Osteoblast (primary cell): ENCODE data around the gene KRT35. TPM values are rescaled to one million over a fixed set of nuclear protein-coding genes. Genes with fewer than 3 reads are reported as not detected.

Experiments
- DNase-seq: peaks from one replicate; pipeline ENCODE4 v3.0.0; 2011; ENCODE audit warnings: low spot score, mixed read lengths; ENCODE audit not compliant: insufficient read length; ENCODE audit errors: missing footprints
- H2AFZ ChIP-seq: 2 replicates; pipeline ENCODE4 v1.6.0; 2011; ENCODE audit warnings: mild to moderate bottlenecking, low read length
- H3K27ac ChIP-seq: 2 replicates; pipeline ENCODE4 v1.5.1; 2011; ENCODE audit warnings: mild to moderate bottlenecking, low read depth, low read length, moderate library complexity
- H3K27me3 ChIP-seq: 2 replicates; pipeline ENCODE4 v1.6.0; 2012; ENCODE audit warnings: mild to moderate bottlenecking, control low read depth, inconsistent platforms, low read length, moderate library complexity; ENCODE audit not compliant: insufficient read depth
- H3K36me3 ChIP-seq: 2 replicates; pipeline ENCODE4 v1.5.1; 2011; ENCODE audit warnings: mild to moderate bottlenecking, low read length, control low read depth, moderate library complexity; ENCODE audit not compliant: insufficient read depth
- H3K4me1 ChIP-seq: 2 replicates; pipeline ENCODE4 v1.5.1; 2011; ENCODE audit warnings: mild to moderate bottlenecking, low read length, control low read depth, moderate library complexity; ENCODE audit not compliant: insufficient read depth
- H3K4me2 ChIP-seq: 2 replicates; pipeline ENCODE4 v1.6.0; 2011; ENCODE audit warnings: mild to moderate bottlenecking, low read length; ENCODE audit not compliant: insufficient read depth
- H3K4me3 ChIP-seq: fragments of 200-600 bp; sonication (generic); 3 replicates; pipeline ENCODE4 v1.5.1; 2012; ENCODE audit warnings: mild to moderate bottlenecking, low read length, inconsistent platforms; ENCODE audit not compliant: insufficient read depth
- H3K79me2 ChIP-seq: 2 replicates; pipeline ENCODE4 v1.6.0; 2012; ENCODE audit warnings: mild to moderate bottlenecking, low read length, control low read depth, inconsistent platforms; ENCODE audit not compliant: insufficient read depth
- H3K9me3 ChIP-seq: 2 replicates; pipeline ENCODE4 v1.5.1; 2011; ENCODE audit warnings: low read depth, low read length, control low read depth
- H4K20me1 ChIP-seq: 2 replicates; pipeline ENCODE4 v1.6.0; 2012; ENCODE audit warnings: mild to moderate bottlenecking, low read length, control low read depth; ENCODE audit not compliant: insufficient read depth
- small RNA-seq: library from RNA; depleted of rRNA; stranded (forward); fragments of <200 nt; gene quantifications from one replicate; pipeline ENCODE3, GENCODE V24; 2012
- total RNA-seq: library from RNA; depleted of rRNA; stranded (reverse); fragments of >200 nt; gene quantifications from 2 replicates; pipeline ENCODE4 v1.2.3, GENCODE V29; 2012
- TF ChIP-seq, protein P1 (sequence below): IDR thresholded peaks from 2 replicates; pipeline ENCODE4 v1.5.1; 2011; ENCODE audit warnings: mild to moderate bottlenecking, low read depth, low read length, moderate library complexity; ENCODE audit errors: extremely low read depth

KRT35 gene
- total RNA-seq, 1 donor = not detected

DNA sequence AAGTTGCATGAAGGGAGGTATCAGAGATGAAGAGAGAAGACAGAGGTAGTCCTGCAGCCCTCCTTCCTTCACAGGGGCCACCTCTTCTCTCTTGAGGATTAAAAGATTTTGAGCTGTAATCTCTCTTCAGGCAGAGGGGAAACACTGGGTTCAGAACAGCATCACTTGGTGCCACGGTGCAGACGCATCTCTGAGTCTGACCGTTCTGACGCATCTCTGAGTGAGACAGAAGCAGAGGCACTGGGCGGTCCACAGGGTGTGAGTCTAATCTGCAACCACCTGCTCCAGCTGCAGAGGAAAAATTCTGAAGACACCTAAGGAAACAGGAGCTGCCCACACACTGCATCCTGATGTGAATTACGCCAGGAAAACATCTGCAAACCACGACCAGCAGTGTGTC is 51.3 kb downstream of the KRT35 start:
- DNase-seq = peak; percentile 61
- H4K20me1 ChIP-seq = no peaks in the 10 kb centered on the region
- no peak overlapping the region for H3K27ac ChIP-seq
- H3K27me3 ChIP-seq = no peaks in the 10 kb centered on the region
- no peak overlapping the region for H3K4me2 ChIP-seq
- TF ChIP-seq, protein P1, sequence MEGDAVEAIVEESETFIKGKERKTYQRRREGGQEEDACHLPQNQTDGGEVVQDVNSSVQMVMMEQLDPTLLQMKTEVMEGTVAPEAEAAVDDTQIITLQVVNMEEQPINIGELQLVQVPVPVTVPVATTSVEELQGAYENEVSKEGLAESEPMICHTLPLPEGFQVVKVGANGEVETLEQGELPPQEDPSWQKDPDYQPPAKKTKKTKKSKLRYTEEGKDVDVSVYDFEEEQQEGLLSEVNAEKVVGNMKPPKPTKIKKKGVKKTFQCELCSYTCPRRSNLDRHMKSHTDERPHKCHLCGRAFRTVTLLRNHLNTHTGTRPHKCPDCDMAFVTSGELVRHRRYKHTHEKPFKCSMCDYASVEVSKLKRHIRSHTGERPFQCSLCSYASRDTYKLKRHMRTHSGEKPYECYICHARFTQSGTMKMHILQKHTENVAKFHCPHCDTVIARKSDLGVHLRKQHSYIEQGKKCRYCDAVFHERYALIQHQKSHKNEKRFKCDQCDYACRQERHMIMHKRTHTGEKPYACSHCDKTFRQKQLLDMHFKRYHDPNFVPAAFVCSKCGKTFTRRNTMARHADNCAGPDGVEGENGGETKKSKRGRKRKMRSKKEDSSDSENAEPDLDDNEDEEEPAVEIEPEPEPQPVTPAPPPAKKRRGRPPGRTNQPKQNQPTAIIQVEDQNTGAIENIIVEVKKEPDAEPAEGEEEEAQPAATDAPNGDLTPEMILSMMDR = no peak
- no peaks in the 10 kb centered on the region for H3K36me3 ChIP-seq
- no peaks in the 10 kb centered on the region for H3K79me2 ChIP-seq
- H3K4me1 ChIP-seq = peaks cover 3% of the 10 kb centered on the region
- no peak overlapping the region for H2AFZ ChIP-seq
- no peaks in the 10 kb centered on the region for H3K9me3 ChIP-seq
- H3K4me3 ChIP-seq = no peak overlapping the region

DNA sequence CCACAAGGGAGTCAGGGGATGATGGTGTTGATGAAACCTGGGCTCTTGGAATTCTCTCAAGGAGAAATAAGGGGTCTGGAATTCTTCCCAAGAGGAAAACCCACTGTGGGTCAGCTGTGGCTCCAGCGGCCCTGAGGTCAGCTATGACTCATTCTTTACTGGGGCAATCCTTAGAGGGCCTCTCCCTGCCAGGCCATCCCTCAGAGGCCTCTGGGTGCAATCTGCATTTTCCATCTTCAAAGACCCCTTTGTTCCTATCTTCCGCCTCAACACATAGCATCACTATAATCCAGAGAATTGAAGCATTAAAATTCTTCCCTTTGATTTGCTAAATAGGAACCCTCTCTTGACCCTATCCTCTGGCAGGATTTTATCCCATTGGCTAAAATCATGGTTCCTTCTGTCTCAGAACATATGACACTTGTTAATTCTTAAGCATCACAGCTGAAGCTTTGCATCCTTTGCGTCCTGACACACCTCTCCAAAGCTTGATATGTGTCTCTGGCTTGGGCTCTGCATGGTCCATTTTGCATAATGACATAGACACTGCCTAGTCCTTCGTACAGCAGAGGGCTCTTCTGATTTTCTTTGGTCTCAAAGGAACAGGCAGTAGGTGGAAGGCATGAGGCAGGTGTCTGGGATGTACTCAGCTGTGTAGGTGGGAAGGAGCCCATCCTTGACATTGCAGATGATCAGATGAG is 52.2 kb downstream of the KRT35 start:
- H3K79me2 ChIP-seq = no peaks in the 10 kb centered on the region
- no peak overlapping the region for H3K4me3 ChIP-seq
- H3K36me3 ChIP-seq = no peaks in the 10 kb centered on the region
- H3K4me1 ChIP-seq = peaks cover 3% of the 10 kb centered on the region
- H2AFZ ChIP-seq = no peak overlapping the region
- no peaks in the 10 kb centered on the region for H3K9me3 ChIP-seq
- TF ChIP-seq, protein P1 = no peak
- DNase-seq = peak; percentile 84
- no peak overlapping the region for H3K27ac ChIP-seq
- no peaks in the 10 kb centered on the region for H3K27me3 ChIP-seq
- no peaks in the 10 kb centered on the region for H4K20me1 ChIP-seq
- H3K4me2 ChIP-seq = no peak overlapping the region

Small RNA genes lying within 50 kb of the gene (small RNA-seq; reads per million reads assigned to genes)
- gene RNU2-32P = 7.7 reads per million, percentile 90 among the genes with 10 or more reads in this experiment

Other genes with a start within 250 kb of the KRT35 start
- not detected in 2 replicates for gene KRTAP9-3, start 248.7 kb downstream of the KRT35 start, total RNA-seq
- not detected in 2 replicates for gene KRTAP9-8, start 243.2 kb downstream of the KRT35 start, total RNA-seq
- not detected in 2 replicates for gene KRTAP9-4, start 231.5 kb downstream of the KRT35 start, total RNA-seq
- not detected in 2 replicates for gene KRTAP9-9, start 225.8 kb downstream of the KRT35 start, total RNA-seq
- not detected in 2 replicates for gene KRTAP9-6, start 215.8 kb downstream of the KRT35 start, total RNA-seq
- gene KRTAP9-7, start 205.5 kb downstream of the KRT35 start, total RNA-seq = not detected in 2 replicates
- gene KRTAP29-1, start 178.3 kb downstream of the KRT35 start, total RNA-seq = not detected in 2 replicates
- gene KRTAP16-1, start 171.8 kb downstream of the KRT35 start, total RNA-seq = not detected in 2 replicates
- gene KRTAP17-1, start 165.4 kb downstream of the KRT35 start, total RNA-seq = not detected in 2 replicates
- not detected in 2 replicates for gene KRT33A, start 130.3 kb downstream of the KRT35 start, total RNA-seq
- gene KRT33B, start 111.3 kb downstream of the KRT35 start, total RNA-seq = 0.29 and 1.1 TPM in 2 replicates
- 9.4 and 11.2 TPM in 2 replicates for gene KRT34, start 98.8 kb downstream of the KRT35 start, total RNA-seq
- not detected in 2 replicates for gene KRT31, start 83.5 kb downstream of the KRT35 start, total RNA-seq
- not detected in 2 replicates for gene KRT37, start 56.6 kb downstream of the KRT35 start, total RNA-seq
- under 0.01 TPM in 2 replicates for gene KRT38, start 40.2 kb downstream of the KRT35 start, total RNA-seq
- not detected in 2 replicates for gene KRT32, start 13.8 kb downstream of the KRT35 start, total RNA-seq
- gene KRT36, start 8.8 kb upstream of the KRT35 start, total RNA-seq = 0.36 TPM in 1 of 2 replicates, not detected in the other
- gene KRT13, start 24.5 kb upstream of the KRT35 start, total RNA-seq = not detected in 2 replicates
- gene KRT15, start 37.7 kb upstream of the KRT35 start, total RNA-seq = 0.59 and 0.72 TPM in 2 replicates
- gene KRT19, start 47.2 kb upstream of the KRT35 start, total RNA-seq = 68.8 and 69.0 TPM in 2 replicates
- gene KRT9, start 90.9 kb upstream of the KRT35 start, total RNA-seq = not detected in 2 replicates
- 12.3 and 23.0 TPM in 2 replicates for gene KRT14, start 105.7 kb upstream of the KRT35 start, total RNA-seq
- gene KRT16, start 131.6 kb upstream of the KRT35 start, total RNA-seq = 4.3 and 5.6 TPM in 2 replicates
- gene KRT17, start 143.4 kb upstream of the KRT35 start, total RNA-seq = 4.3 and 4.7 TPM in 2 replicates
- gene EIF1, start 207.7 kb upstream of the KRT35 start, total RNA-seq = 94.5 and 101 TPM in 2 replicates
- not detected in 2 replicates for gene GAST, start 231.2 kb upstream of the KRT35 start, total RNA-seq